H54 (cell line): ENCODE results near the gene MEOX1.

ENCODE experiments used
- DNase-seq: peaks from one replicate; pipeline ENCODE4 v3.0.0; 2011; ENCODE audit warnings: low spot score, mixed read lengths; ENCODE audit not compliant: insufficient read length
- FAIRE-seq: peaks from 3 replicates; lab custom pipeline; 2011; peaks lifted over from hg19 to GRCh38; lab: Jason Lieb, UNC
- POLR2A ChIP-seq: IDR thresholded peaks from 2 replicates; pipeline ENCODE4 v1.6.1; 2011; ENCODE audit warnings: low read depth, mild to moderate bottlenecking, low read length

MEOX1 gene

DNA sequence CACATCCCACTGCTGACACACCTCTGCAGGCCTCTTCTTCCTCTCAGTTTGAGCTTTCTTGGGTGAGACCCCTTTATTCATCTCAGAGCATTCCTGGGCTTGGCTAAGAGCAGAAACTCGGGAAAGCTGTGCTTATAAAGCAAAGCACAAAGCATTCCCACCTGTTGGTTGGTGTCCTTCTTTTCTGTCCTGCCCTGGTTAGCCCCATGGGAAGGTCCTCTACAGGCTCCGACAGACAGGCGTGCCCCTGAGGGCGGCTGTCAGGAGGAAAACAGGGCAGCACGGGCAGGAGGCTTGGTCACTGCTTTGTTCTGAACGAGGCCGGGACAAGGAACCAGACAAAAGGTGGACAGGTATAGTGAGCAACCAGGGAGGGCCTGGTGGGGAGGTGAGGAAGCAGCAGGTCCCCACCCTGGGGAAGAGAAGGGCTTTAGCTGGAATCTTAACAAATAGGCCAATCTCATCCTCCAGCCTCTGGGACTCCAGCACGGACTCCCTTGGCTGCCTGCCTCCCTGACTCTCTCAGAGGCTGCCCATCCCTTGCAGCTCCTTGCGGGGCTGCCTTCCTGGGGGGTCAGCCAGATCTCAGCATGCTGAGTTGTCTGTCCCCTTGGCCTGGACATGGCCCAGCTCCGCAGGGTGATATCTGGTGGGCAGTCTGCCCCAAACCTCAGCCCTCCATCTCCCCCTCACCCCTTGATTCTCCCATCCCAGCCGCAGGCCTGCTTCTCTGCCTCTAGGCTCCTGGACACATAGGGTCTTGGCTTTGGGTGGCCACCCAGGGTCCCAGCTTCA lies 1.7 kb downstream of the MEOX1 start:
- DNase-seq (no peak), FAIRE-seq (no peak)
- TF ChIP-seq POLR2A: no peak

DNA sequence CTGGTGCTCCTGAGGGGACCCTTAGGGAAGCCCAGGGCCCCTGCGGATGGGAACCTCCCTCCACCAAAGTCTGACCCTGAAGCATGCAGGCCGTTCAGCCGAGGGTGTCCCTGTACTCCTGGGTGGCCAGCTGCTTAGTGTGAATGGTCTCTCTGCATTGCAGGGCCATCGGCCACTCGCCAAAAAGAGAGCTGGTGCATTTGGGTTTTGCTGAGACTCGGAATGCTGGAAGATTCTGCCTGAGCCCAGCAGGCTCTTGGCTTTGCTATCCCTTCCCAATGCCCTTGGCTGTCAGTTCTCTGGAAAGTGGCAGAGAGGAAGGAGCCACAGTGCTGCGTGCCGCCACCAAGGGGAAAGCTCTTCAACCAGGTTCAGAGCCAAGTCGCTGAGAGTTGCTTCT lies 2.8 kb downstream of the MEOX1 start:
- DNase-seq: no peak
- no peak for FAIRE-seq
- no peak for TF ChIP-seq POLR2A

DNA sequence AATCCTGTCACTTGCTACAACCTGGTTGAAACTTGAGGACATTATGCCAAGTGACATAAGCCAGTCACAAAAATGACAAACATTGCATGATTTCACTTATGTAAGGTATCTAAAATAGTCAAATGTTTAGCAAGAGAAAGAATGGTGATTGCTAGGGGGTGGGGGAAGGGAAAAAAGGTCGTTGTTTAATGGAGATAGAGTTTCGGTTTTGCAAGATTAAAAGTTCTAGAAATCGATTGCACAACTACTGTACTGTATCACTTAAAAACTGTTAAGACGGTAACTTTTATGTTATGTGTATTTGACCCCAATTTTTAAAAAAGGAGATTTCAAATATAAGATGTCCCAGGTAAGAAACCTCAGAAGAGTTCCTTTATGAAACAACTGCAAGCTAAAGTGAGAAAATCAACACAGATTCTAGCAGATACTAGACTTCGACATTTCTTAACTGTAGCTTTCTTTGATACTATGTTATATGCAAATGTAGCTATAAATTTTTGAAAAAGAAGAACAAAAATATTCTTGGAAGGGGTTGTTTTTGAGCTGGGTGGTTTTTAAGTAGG lies 5.9 kb downstream of the MEOX1 start:
- no peak for FAIRE-seq
- no peak for DNase-seq
- no peak for TF ChIP-seq POLR2A

DNA sequence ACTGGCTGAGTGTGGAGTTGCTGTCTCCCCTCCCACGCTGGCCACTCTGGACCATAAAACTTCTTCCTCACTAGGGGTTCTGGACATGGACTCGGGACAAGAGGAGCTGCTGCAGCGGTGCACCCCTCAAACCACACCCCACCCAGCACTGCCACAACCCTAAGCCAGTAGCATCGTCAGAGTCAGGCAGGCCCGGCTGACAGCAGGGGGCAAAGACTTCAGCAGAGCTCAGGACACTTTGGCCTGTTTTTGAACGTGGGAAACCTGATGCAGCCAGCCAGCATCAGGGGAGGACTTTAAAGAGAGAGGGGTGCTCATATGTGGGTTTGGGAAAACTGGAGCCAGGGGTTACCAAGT lies 9.6 kb downstream of the MEOX1 start:
- TF ChIP-seq POLR2A: no peak
- DNase-seq: no peak
- no peak for FAIRE-seq

DNA sequence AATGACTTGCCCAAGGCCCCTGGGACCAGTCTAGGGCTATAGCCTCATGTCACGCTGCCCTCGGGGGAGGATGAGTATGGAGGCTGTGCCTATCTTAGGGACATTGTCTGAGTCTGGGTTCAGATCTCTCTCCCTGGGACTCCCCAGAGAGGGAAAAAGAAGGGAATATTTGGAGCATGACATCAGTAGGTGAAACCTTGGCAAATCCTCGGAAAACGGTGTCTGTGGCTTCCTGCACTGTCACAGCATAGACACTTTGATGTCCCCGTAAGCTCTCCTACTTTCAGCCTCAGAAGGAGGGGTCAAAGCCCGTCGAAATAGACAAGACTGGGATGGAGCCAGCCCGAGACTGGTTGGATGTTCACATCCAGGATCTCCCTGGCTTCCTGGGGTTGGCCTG lies 11.3 kb downstream of the MEOX1 start:
- no peak for DNase-seq
- FAIRE-seq: no peak
- no peak for TF ChIP-seq POLR2A

DNA sequence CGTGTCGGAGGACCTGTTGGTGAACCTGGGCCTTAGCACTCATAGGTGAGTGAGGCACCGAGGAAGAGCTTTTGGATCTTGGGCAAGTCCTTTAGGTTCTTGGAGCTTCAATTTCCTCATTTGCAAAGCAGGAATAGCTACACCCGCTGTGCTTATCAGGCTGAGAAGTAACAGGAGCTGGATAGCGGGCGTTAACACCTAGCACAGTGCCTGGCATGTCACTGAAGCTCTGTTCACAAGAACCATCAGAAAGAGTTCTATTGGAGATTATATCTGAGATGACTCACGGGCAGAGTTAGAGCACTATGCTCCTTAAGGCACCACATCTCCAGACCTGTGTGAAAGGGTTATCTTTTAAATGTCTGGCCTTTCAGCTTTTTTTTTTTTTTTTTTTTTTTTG lies 12.8 kb downstream of the MEOX1 start:
- FAIRE-seq: no peak
- TF ChIP-seq POLR2A: no peak
- DNase-seq: no peak

DNA sequence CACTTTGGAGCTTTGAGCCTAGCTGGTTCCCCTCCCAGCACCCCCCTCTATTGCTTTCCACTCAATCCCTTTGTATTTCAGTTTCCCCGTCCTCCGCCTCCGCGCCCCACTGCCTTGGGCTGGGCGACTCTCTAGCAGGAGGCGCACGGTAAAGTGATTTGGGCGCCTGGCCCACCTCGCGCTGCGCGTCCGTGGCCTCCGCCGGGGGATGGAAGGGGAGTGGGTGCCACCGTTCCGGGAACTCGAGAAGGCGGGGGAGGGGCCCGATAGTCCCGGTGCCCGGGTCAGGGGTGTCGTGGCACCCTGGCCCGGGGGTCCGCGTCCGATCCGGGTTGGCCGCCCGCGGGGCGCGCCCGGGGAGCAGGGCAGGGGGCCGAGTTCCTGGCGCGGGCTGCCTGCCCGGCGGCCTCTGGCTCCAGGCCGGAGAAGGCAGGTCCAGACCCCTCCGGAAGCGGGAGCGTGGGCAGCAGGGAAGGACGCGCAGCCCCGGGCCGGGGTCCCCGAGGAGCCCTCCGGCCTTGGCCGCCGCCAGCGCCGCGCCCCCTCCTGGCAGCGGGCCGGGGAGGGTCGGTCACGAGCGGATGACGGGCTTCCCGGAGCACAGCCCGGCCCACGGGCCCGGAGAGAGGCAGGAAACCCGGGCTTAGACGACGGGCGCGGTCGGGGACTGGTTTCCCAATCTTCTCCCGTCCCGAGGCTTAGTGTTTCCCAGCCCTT lies 15.8 kb downstream of the MEOX1 start:
- DNase-seq (no peak), FAIRE-seq (no peak)
- no peak for TF ChIP-seq POLR2A

DNA sequence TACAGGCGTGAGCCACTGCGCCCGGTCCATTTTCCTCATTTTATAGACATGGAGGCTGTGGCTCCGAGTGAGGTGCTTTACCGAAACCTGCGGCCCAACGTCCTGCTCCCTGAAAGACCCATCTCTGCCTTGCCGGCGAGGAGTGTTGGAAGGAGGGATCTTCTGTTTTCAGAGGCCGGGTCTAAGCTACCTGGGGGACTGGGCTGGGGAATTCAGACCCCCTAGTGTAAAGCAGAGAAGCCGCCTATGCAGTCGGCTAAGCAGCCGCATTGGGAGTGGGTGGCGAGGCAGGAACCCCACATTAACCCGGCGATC lies 16.3 kb downstream of the MEOX1 start:
- FAIRE-seq: no peak
- DNase-seq: no peak
- no peak for TF ChIP-seq POLR2A

DNA sequence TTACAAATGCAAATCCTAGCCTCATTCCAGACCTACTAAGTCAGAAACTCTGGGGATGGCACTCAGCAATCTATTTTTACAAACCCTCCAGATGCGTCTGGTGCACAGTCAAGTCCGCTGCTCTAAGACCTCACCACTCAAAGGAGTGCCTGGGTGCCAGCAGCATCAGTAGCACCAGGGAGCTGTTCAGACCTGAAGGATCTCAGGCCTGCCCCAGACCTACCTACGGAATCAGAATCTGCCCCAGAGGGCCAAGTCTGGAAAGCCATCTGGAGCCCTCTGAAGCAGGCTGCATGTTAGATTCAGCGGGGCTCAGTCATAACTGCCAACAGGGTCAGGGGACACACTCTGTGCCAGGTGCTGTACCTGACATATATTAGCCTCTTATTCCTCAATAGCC lies 17.6 kb downstream of the MEOX1 start:
- FAIRE-seq: no peak
- no peak for DNase-seq
- TF ChIP-seq POLR2A: no peak

DNA sequence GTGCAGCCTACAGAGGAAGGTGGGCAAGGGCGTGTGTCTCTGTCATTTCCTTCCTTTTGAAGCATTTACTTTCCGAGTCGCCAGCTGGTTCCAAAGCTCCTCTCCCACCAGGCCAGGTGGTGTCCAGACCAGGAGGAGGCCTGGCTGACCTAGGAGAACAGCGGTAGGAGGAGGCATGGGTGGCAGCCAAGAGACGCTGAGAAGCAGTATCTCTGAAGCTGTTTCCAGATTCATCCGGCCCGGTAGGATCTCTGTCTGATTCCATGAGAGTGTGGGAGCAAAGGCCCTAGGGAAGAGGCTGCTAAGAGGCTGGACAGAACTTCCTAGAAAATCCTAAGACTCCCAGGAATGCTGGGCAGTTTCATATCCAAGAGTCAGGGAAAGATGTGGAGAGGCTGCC lies 20.3 kb downstream of the MEOX1 start:
- TF ChIP-seq POLR2A: no peak
- FAIRE-seq (no peak), DNase-seq (no peak)

DNA sequence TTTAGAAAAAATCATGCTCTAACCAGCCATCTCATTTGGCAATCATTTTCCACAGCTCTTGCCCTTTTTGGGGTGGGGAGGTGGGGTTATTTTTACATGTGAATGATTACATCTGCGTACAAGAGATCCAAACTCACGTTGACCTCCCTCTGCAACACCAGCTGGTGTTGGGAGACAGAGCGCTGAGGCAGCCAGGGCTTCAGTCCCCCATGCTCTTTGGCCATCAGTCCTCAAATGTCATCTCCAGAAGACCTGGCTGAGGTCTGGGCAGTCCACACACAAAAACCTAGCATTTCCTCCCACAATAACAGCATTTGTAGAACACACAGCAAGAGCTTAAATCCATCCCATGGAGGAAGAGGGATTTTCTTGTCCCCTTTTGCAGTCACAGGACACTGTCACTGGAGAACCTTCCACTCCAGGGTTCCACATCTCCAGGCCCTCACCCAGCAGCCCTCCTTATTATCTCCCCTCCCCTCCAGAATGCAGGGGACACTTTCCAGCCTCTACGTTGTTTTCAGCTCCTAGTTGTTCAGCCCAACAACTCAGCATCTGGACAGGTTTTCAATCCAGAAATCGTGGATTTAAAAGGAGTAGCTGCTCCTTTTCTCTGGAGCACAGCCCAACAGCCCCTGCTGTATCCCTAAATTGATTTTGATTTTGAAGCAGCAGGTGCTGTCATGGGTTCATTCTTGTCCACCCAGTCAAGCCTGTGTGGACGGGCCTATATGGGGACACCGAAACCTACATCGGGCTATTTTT lies 21.1 kb downstream of the MEOX1 start:
- TF ChIP-seq POLR2A: no peak
- FAIRE-seq: no peak
- no peak for DNase-seq

DNA sequence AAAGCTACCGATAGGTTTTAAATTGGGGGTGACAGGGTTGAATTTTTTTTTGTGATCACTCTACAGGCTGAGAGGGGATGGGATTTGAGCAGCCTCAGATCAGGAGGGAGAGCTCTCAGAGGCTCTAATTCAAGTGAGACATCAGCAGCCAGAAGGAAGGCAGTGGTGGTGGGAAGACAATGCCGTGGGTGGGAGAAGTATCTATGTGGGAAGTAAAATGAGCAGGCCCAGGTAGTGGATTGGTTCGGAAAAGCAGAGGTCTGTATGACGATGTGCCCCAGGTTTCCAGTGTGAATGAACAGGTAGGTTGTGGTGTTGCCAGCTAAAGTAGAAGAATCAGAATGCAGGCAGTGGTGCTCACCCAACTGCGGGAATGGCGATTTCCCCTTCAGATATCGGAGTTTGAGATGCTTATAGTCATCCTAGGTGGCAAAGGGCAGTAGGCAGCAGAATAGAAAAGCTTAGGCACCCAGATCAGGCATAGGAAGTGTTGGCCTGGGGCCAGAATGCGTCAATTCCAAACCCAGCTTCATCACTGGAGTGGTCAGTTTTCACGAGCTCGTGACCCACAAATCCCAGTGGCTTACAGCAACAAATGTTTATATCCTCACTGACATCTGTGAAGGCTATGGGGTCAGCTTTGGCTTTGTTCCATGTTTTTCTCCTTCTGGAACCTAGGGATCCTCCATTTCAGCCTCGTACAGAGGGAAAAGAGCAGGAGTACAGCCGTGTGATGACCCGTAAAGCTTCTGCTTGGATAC lies 24.0 kb downstream of the MEOX1 start:
- no peak for TF ChIP-seq POLR2A
- DNase-seq (no peak), FAIRE-seq (no peak)

DNA sequence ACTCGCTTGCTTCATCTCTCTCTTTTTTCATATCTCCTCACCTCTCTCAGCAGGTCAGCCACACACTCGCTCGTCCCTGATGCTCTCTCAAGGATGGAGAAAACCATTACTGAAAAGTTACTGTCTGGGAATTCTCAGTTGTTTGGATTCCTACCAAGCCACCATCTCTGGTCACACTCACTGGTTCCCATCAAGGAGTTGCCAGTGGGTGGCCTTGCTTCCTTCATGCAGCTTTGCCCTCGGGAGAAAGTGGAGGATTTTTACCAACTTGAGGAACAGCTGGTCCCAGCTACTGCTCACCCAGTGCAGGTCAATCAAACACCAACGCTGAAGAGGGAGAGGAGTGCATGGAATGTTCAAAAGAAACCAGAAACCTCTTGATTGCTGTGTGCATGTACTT lies 25.3 kb downstream of the MEOX1 start:
- no peak for TF ChIP-seq POLR2A
- FAIRE-seq: no peak
- DNase-seq: no peak

DNA sequence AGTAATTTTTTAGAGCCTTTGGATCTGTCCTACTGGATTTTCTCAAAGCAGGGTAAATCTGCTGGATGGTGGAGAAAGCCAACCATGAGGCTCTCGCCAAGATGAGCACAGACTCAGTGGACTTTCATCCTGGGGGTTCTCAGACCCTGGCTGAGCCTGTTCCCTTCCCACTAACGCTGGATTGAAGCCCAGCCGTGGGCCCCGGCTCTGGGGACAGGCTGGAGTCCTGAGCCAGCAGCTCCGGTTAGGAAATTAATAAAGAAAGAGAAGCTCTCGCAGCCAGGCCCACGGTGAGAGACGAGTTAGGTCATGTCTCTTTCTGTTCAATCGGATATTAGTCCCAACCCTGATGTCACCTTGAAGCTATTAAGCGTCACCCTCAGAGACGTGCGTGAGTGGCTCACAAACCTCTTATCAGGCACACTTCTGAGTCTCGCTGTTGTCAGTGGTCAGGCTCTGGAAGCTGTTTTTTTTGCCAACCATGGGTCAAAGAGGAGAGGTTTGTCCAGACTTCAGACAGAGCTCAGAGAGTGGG lies 27.1 kb downstream of the MEOX1 start:
- TF ChIP-seq POLR2A: no peak
- FAIRE-seq (no peak), DNase-seq (no peak)
